NCI-H748 (cell line): ENCODE results near the gene ADGRV1.
"Not testable (repeated sequence)": the region's sequence is repeated elsewhere in the genome, so short reads cannot be mapped to it uniquely, and the experiment has no call there.

Source experiments
- DNase-seq: peaks from one replicate; lab custom pipeline; 2025; ENCODE audit not compliant: unreplicated experiment; lab: John Stamatoyannopoulos, UW

ADGRV1 gene

GRCh38 chr5:90549223-90549622, 9.4 kb upstream of the ADGRV1 start:
- no peak for DNase-seq

GRCh38 chr5:90549729-90550275, 8.8 kb upstream of the ADGRV1 start:
- no peak for DNase-seq

GRCh38 chr5:90550963-90551362, 7.6 kb upstream of the ADGRV1 start:
- DNase-seq, result no peak

GRCh38 chr5:90551376-90551775, 7.2 kb upstream of the ADGRV1 start:
- DNase-seq, result no peak

- DNase-seq, result no peak
Measured at GRCh38 chr5:90553711-90554110, 4.9 kb upstream of the ADGRV1 start.

- peak; percentile 10 for DNase-seq
Measured at GRCh38 chr5:90554358-90555006, 4.1 kb upstream of the ADGRV1 start.

- DNase-seq, result no peak
Measured at GRCh38 chr5:90555666-90556065, 2.9 kb upstream of the ADGRV1 start.

- peak; percentile 63 for DNase-seq
Measured at GRCh38 chr5:90557391-90557790, 1.2 kb upstream of the ADGRV1 start.

- peak; percentile 69 for DNase-seq
Measured at GRCh38 chr5:90557871-90558270, 726 bp upstream of the ADGRV1 start.

- no peak for DNase-seq
Measured at GRCh38 chr5:90560771-90561170, 2.2 kb downstream of the ADGRV1 start.

- no peak for DNase-seq
Measured at GRCh38 chr5:90561766-90562165, 3.2 kb downstream of the ADGRV1 start.

GRCh38 chr5:90562341-90562740, 3.7 kb downstream of the ADGRV1 start:
- DNase-seq, result peak; percentile 93

- peak; percentile 49 for DNase-seq
Measured at GRCh38 chr5:90563108-90563507, 4.5 kb downstream of the ADGRV1 start.

- DNase-seq, result no peak
Measured at GRCh38 chr5:90565491-90565890, 6.9 kb downstream of the ADGRV1 start.

- DNase-seq, result no peak
Measured at GRCh38 chr5:90569084-90569483, 10.5 kb downstream of the ADGRV1 start.

- no peak for DNase-seq
Measured at GRCh38 chr5:90570034-90570433, 11.4 kb downstream of the ADGRV1 start.

GRCh38 chr5:90571147-90571773, 12.7 kb downstream of the ADGRV1 start:
- peak; percentile 24 for DNase-seq

GRCh38 chr5:90575712-90576111, 17.1 kb downstream of the ADGRV1 start:
- DNase-seq, result no peak

GRCh38 chr5:90576566-90576965, 18.0 kb downstream of the ADGRV1 start:
- not testable (repeated sequence) for DNase-seq

- not testable (repeated sequence) for DNase-seq
Measured at GRCh38 chr5:90579905-90580304, 21.3 kb downstream of the ADGRV1 start.

- no peak for DNase-seq
Measured at GRCh38 chr5:90581956-90582355, 23.4 kb downstream of the ADGRV1 start.

GRCh38 chr5:90585337-90585986, 26.9 kb downstream of the ADGRV1 start:
- DNase-seq, result no peak
